GM12891 (cell line): ENCODE results near the gene SYNE1.

Experiments
- POLR2A ChIP-seq: IDR thresholded peaks from 2 replicates; pipeline ENCODE4 v1.6.1; 2011; ENCODE audit warnings: low read depth, low read length, control low read depth
- POLR2AphosphoS5 ChIP-seq: IDR thresholded peaks from 2 replicates; pipeline ENCODE4 v1.6.1; 2011; ENCODE audit warnings: low read depth, low read length, control low read depth
- POU2F2 ChIP-seq: IDR thresholded peaks from 2 replicates; pipeline ENCODE4 v1.6.1; 2011; ENCODE audit warnings: low read depth, mild to moderate bottlenecking, control low read depth, low read length, moderate library complexity
- TAF1 ChIP-seq: IDR thresholded peaks from 2 replicates; pipeline ENCODE4 v1.6.1; 2011; ENCODE audit warnings: low read depth, low read length, control low read depth

- TF ChIP-seq POLR2AphosphoS5 = no peak
- TF ChIP-seq POLR2A = no peak
- no peak for TF ChIP-seq TAF1
- TF ChIP-seq POU2F2 = no peak
Measured at GRCh38 chr6:152642578-152643375, 5.6 kb upstream of the SYNE1 start.
